Mononuclear cell (primary cell): ENCODE data around the gene ELP5. TPM values are rescaled to one million over a fixed set of nuclear protein-coding genes. Genes with fewer than 3 reads are reported as not detected.

Experiments used
- H3K27me3 ChIP-seq: 2 replicates; pipeline ENCODE4 v1.6.0; 2011; ENCODE audit warnings: low read length, control low read depth; ENCODE audit not compliant: insufficient read depth
- H3K4me1 ChIP-seq: 2 replicates; pipeline ENCODE4 v1.5.1; 2011; ENCODE audit warnings: mild to moderate bottlenecking, low read length, control low read depth; ENCODE audit not compliant: insufficient read depth
- H3K4me3 ChIP-seq: 2 replicates; pipeline ENCODE4 v1.5.1; 2011; ENCODE audit warnings: mild to moderate bottlenecking, low read length, moderate library complexity
- H3K9me3 ChIP-seq: 2 replicates; pipeline ENCODE4 v1.5.1; 2011; ENCODE audit warnings: low read depth, mild to moderate bottlenecking, control low read depth, low read length
- total RNA-seq: library from RNA; depleted of rRNA; stranded (reverse); fragments of >200 nt; gene quantifications from one replicate; pipeline ENCODE4 v1.2.3, GENCODE V29; 2012

ELP5 gene, protein sequence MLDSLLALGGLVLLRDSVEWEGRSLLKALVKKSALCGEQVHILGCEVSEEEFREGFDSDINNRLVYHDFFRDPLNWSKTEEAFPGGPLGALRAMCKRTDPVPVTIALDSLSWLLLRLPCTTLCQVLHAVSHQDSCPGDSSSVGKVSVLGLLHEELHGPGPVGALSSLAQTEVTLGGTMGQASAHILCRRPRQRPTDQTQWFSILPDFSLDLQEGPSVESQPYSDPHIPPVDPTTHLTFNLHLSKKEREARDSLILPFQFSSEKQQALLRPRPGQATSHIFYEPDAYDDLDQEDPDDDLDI
- 14.4 TPM for total RNA-seq

DNA sequence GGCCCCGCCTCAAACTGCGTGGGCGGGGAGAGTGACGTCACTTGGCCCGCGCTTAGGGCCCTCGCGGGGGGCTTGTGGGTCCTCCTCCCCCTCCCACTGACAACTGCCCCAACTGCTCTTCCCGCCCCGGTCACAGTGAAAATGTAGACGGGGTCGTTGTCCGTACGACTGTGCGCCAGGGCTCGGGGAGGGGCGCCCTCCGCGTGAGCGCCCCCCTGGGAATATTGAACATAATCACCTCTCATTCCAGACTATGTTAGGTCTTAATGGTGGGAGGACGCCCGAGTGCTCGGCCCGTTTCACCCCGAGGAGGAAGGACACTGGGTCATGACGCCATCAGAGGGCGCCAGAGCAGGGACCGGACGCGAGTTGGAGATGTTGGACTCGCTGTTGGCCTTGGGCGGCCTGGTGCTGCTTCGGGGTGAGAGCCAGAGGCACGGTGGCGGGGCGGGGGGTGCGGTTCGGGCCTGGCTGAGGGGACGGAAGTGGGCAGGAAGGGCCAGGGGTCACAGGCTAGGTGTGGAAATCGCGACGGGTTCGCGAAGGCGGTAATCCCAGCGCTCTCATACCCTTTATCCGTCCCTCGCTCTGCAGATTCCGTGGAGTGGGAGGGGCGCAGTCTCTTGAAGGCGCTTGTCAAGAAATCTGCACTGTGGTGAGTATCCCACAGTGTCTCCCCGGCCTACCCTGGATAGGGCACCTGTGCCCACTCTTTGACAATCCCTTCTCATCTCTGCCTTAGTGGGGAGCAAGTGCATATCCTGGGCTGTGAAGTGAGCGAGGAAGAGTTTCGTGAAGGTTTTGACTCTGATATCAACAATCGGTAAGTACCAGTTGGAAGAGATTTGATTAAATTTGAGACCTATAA lies at the start of gene ELP5:
ELP5 (plus strand) TSS at position 40 of the 868 bp plus-strand sequence; CDS start at position 376, 336 bp downstream.
- no peaks in the 10 kb centered on the region for H3K9me3 ChIP-seq

DNA sequence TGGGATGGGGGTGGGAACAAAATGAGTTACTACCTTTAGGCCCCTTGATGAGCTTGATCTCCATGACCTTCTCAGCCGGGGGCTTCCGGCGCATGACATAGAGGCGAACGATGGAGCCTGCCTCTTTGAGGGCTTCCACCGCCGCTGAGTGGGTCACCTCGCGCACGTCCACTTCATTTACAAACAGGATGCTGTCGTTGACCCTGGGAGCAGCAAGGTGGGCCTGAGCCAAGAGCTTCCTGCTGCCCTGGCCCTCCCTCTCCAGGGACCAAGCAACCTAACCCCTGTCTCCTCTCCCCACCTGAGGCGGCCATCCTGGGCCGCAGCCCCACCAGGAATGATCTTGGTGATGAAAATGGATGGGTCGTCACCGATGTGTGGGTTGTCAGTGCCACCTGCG lies 48.6 kb upstream of the ELP5 start:
- no peak overlapping the region for H3K4me3 ChIP-seq
- H3K27me3 ChIP-seq, result no peaks in the 10 kb centered on the region
- peaks cover 21% of the 10 kb centered on the region for H3K4me1 ChIP-seq
- H3K9me3 ChIP-seq, result no peaks in the 10 kb centered on the region

More for the DNA sequence above, at the start of gene ELP5:
- Histone ChIP-seq H3K27me3 (no peaks in the 10 kb centered on the region), H3K4me1 (peaks cover 39% of the 10 kb centered on the region), H3K4me3 (peak within 1 kb of the TSS; percentile 55)

DNA sequence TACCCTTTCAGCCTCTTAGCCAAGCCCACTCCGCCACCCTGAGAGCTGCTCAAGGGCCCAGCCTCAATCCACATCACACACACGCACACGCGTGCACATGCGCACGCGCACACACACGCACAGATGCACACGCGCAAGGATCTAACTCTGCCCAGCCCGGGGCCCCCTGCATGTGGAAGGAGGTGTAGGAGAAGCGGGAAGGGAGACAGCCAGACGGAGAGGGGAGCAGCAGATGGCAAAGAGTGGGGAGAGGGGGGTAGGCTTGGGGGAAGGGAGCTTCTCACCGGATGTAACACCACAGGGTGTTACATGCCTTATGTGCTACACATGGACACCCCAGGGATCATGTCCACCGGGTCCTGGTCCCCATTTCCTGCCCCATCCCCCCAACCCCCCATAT lies 47.7 kb upstream of the ELP5 start:
- Histone ChIP-seq H3K4me1 (peaks cover 21% of the 10 kb centered on the region), H3K27me3 (no peaks in the 10 kb centered on the region), H3K4me3 (peak overlapping the region; percentile 49), H3K9me3 (no peaks in the 10 kb centered on the region)

DNA sequence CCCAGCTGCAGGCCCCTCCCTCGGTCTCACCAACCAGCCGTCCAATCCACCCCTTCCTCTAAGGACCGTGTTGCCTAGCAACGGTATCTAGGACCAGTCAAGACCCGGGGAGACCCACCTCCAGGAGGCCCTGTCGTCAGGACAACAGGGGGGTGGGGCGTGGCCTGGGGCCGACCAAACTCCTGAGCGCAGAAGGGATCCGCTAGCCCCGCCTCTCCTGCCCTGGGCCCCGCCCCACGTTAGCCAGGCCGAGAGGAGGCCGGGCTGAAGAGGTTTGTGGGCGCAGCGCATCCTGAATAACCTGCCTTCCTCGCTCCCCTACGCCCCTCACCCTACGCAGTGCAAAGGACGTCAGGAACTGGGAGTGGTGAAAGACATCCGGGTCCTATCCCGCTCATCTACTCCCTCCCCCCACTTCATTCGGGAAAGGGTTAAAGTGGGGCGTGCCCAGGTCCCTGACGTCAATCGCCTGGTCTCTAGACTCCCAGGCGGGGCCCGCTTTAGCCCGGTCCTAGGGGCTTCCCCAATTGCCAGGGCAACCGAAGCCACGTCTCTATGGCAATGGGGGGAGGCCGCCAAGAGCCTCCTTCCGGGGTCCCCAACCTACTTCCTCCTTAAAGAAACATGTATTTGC lies 47.1 kb upstream of the ELP5 start:
- H3K4me3 ChIP-seq, result peak overlapping the region; percentile 49
- no peaks in the 10 kb centered on the region for H3K9me3 ChIP-seq
- peaks cover 21% of the 10 kb centered on the region for H3K4me1 ChIP-seq
- H3K27me3 ChIP-seq, result no peaks in the 10 kb centered on the region

DNA sequence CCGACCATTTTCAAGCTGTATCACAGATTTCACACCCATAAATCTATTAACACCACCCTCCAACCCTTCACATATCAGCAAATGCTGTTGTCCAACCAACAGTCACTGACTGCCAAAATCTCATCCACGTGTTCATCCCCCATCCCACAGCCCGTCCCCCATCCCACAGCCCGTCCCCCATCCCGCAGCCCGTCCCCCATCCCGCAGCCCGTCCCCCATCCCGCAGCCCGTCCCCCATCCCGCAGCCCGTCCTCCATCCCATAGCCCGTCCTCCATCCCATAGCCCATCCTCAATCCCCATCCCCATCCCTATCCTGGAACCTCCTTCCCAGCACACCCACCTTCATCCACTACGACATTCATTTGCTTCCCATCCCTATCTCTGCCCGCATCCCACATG lies 46.5 kb upstream of the ELP5 start:
- H3K4me3 ChIP-seq, result peak overlapping the region; percentile 49
- H3K27me3 ChIP-seq, result no peaks in the 10 kb centered on the region
- H3K9me3 ChIP-seq, result no peaks in the 10 kb centered on the region
- peaks cover 21% of the 10 kb centered on the region for H3K4me1 ChIP-seq

DNA sequence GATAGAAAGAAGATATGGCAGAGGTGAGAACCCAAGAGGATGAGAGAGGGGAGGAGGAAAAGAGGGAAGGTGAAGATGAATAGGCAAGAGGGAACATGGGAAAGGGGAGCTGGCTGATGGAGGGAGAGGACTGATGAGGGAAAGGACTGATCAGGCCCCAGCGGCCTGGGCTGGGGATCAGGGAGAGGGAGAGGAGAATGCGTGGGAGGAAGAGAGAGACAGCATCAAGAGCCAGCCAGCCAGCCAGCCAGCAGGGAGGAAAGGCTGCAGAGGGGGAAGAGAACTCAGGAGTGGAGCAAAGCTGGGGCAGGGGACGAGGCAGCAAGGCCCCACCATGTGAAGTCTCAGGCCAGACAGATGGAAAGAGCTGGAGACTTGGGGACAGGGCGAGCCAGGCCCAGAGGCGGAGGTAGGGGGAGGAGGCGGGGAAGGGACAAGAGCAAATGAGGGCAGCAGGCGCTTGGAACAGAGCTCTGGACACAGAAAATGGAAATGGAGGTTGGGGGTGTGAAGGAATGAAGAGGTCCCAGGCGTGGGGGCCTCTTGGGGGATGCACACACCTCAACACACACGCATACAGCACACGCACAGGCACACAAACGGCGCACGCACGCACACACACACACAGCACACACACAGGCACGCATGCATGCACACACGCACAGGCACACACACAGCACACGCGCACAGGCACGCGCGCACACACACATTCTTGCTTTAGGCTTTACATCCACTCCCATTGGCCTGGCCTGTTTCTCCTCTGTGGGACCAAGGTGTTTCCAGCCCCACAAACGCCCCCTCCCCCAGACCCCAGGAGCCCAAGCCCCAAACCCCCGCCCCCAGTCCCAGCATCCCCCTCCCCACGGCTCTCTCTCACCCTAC lies 44.7 kb upstream of the ELP5 start:
- Histone ChIP-seq H3K27me3 (no peaks in the 10 kb centered on the region), H3K9me3 (no peaks in the 10 kb centered on the region), H3K4me3 (no peak overlapping the region), H3K4me1 (peaks cover 21% of the 10 kb centered on the region)

DNA sequence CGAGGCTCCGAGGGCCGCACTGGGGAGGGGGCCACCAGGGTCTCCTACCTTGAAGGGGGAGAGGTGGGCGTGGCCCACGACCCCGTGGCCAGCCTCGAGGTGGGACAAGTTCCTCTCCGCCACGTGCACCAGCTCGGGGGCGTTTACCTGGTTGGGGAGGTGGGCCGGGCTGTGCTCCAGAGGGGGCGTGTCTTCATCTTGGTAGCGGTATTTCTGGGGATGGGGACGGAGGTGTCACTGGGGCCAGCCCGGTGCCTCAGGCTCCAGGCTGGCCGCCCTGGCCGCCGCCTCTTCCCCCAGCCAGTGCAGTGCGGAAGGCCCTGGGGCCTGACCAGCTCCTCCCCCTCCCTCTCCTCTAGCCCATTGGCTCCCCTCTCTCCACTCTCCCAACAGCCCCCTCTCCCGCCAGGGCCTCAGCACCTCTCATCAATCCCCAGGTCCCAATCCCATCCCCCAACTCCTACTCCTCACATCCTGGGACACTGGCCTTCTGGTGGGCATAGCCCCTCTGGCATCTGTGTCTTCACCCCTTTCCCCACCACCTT lies 43.9 kb upstream of the ELP5 start:
- H3K4me1 ChIP-seq, result peaks cover 21% of the 10 kb centered on the region
- no peak overlapping the region for H3K4me3 ChIP-seq
- H3K9me3 ChIP-seq, result no peaks in the 10 kb centered on the region
- no peaks in the 10 kb centered on the region for H3K27me3 ChIP-seq

DNA sequence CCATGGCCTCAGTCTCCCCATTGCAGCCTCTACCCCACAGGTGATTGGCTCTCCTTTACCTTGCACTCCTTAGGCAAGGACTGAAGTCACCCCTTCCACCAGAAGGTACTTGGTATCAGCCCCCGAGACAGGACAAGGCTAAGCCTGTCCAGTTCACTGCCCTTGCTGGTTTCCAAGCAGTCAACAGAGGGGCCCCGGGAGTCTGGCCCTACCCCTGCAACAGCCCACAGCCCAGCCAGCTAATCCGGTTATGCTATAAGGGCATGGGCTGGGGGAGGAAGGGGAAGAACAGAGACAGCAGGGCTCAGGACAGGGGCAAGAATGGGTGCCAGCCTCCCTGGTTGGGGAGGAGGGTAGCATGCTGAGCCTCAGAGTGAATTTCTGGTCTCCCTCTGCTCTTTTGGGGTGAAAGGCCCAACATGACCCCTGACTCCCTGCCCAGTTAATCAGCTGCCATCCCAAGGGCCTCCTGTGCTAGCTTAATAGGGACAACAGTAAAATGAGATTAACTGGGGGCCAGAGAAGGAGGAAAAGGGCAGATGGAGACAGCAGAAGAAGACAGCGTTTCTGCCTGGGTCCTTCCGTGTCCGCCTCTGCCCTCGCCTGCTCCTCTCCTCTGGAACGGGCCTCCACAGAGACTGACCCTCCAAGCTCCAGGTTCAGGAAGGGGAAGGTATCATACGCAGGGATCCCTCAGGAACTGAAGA lies 43.1 kb upstream of the ELP5 start:
- Histone ChIP-seq H3K4me1 (peaks cover 26% of the 10 kb centered on the region), H3K27me3 (no peaks in the 10 kb centered on the region), H3K4me3 (no peak overlapping the region), H3K9me3 (no peaks in the 10 kb centered on the region)

DNA sequence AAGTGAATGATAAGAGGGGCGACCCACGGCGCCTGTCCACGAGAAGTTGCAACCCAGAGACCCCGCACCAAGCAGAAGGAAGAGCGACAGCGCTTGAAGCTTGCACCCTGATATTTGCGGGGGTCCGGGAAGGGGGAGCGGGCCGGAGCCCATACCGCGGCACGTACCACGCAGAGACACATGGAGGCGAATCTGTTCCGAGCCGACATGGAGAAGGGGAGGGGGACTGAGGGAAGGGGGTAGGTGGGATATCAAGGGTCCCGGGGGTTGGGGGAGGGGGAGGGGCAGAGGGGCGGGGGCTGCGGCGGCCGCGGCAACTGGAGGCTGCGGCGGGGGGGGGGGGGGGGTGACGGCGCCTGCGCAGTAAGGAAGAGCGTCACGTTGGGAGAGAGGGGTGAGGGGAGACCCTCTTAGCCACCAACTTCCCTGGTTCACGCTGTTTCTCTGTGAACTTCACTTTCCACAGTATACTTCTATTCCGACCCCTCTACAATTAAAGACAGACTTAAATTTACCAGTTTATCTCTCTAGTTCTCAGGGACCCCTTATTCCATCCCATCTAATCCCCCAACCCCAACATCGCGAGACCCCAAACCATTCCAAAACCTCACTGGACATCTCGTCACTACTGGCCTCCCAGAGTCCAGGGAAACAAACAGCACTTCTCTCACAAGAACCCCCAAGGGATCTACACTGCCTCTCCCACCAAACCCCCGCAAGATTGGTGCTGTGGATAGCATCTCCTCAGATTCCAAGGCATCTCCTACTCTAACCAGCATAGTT lies 40.3 kb upstream of the ELP5 start:
- H3K27me3 ChIP-seq, result no peaks in the 10 kb centered on the region
- H3K4me1 ChIP-seq, result peaks cover 32% of the 10 kb centered on the region
- H3K9me3 ChIP-seq, result no peaks in the 10 kb centered on the region
- H3K4me3 ChIP-seq, result no peak overlapping the region

DNA sequence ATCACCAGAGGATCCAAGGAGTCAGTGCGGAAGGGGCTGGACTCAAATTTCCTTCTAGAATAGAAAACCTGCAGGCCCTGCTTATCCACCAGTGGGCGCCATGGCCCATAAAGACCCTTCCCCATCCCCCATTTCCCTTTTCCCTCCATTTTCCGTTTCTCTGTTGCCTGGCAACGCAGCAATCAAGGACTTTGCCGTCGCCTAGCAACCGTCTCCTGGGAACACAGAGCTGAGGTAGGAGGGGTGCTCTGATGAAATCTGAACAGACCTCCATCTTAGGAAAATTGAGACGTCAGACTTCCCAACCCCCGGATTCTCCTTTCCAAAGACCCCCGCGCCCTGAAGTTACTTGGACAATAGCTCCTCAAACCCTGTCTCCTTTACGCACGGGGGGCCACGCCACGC lies 38.1 kb upstream of the ELP5 start:
- Histone ChIP-seq H3K9me3 (no peaks in the 10 kb centered on the region), H3K4me3 (peak overlapping the region; percentile 36), H3K27me3 (no peaks in the 10 kb centered on the region), H3K4me1 (peaks cover 49% of the 10 kb centered on the region)

DNA sequence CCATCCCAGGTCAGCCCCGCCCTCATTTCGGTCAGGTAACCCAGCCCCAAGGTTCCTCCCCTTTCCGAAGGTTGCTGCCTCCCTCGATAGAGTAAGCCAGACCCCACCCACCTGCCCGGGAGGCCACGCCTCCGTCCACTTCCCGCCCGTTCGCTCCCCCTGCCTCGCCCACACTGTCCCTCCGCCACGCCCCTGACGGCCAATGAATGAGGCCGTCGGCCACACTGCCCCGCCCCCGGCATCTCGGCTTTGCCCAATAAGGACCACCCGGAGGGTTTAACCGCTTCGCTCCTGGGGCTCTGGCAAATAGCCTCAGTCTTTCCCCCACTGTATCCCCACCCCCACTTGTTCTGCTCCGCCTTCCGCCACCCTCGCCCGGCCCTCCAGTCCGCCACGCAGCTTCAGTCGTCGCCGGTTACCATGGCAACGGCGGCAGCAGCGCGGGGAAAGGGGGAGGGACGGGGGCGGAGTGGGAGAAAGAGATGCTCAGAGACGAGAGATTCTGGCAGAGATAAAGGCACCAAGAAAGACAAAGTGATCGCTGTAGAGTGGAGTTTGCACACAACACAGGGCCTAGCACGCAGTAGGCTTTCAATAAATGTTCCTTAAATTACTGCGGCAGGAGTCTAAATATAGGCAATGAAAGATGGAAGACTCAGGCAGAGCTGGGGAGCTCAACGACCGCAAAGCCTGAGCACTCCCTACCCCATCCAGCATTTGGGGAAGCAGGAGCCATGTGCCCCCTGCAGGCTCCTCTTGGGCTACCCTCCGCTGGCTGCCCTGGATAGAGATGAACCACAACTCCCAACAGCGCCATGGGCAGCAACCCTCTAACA lies 37.5 kb upstream of the ELP5 start:
- no peaks in the 10 kb centered on the region for H3K27me3 ChIP-seq
- H3K4me3 ChIP-seq, result peak overlapping the region; percentile 36
- H3K9me3 ChIP-seq, result no peaks in the 10 kb centered on the region
- H3K4me1 ChIP-seq, result peaks cover 55% of the 10 kb centered on the region

DNA sequence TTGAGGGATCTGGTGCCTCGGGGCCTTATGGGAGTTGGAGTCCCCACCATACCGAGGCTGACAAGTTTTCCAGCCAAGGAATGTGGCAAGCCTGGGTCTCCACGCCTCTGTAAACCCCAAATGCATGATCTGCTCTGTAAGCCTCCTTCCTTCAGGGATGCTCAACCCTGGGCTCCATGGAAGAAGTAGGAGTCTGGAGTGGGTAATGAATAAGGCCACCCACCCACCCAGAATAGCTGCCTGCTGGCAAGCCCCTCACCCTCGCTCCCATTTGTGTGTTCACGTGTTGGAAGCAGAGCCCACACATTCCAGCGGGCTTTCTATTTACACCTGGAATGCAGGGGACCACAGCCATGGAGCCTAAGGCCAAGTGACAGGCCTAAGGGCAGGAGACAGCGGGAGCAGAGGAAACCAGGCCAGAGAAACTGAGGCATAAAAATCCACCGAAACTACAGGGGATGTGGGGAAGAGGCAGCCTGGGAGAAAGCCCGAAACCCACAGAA lies 36.8 kb upstream of the ELP5 start:
- Histone ChIP-seq H3K9me3 (no peaks in the 10 kb centered on the region), H3K4me3 (no peak overlapping the region), H3K27me3 (no peaks in the 10 kb centered on the region), H3K4me1 (peaks cover 59% of the 10 kb centered on the region)
